HEK293 (cell line): ENCODE results near the gene GNAS-AS1.

Experiments used
- CTCF ChIA-PET: fragments of 350-600 bp; formaldehyde crosslinking; extraction: SDS; loops from one replicate; lab custom pipeline; 2021; ENCODE audit warnings: antibody characterized with exemption; lab: Yijun Ruan, JAX
- POLR2A ChIA-PET: fragments of 300-600 bp; formaldehyde crosslinking; extraction: SDS; loops from one replicate; lab custom pipeline; 2020; ENCODE audit warnings: antibody characterized with exemption, inconsistent platforms; lab: Yijun Ruan, JAX
- H3K27ac ChIP-seq: fragments of 200-500 bp; sonication (Bioruptor generic); 2 replicates; pipeline ENCODE4 v1.5.1; 2014; ENCODE audit warnings: low read depth, low read length, control low read depth, inconsistent platforms; ENCODE audit errors: extremely low read depth
- H3K36me3 ChIP-seq, 2 experiments: fragments of 200-500 bp in 1 of 2; sonication (Bioruptor generic) in 1 of 2; 1 replicate in 1 of 2; 2 replicates in 1 of 2; pipeline ENCODE4 v1.5.1; 2014 to 2017; ENCODE audit warnings: inconsistent platforms in 2 of 2, low read length in 2 of 2; ENCODE audit not compliant: control insufficient read depth in 2 of 2, insufficient read depth in 1 of 2
- H3K4me1 ChIP-seq: fragments of 200-500 bp; sonication (Bioruptor generic); 2 replicates; pipeline ENCODE4 v1.5.1; 2014; ENCODE audit warnings: mild to moderate bottlenecking, low read length, inconsistent platforms; ENCODE audit not compliant: control insufficient read depth, insufficient read depth
- H3K4me3 ChIP-seq: 2 replicates; pipeline ENCODE4 v1.5.1; 2011; ENCODE audit warnings: low read depth, mild to moderate bottlenecking, control low read depth, low read length, moderate library complexity
- H3K9me3 ChIP-seq: fragments of 200-500 bp; sonication (Bioruptor generic); 2 replicates; pipeline ENCODE4 v1.5.1; 2014; ENCODE audit warnings: low read depth, low read length, inconsistent platforms; ENCODE audit not compliant: control insufficient read depth, insufficient read depth
- EGR2 ChIP-seq: fragments of 450-650 bp; formaldehyde crosslinking; IDR thresholded peaks from 2 replicates; pipeline ENCODE4 v1.5.1; 2016; ENCODE audit warnings: low read depth, missing biosample characterization, missing genetic modification characterization
- GLI4 ChIP-seq: fragments of 450-650 bp; formaldehyde crosslinking; IDR thresholded peaks from 2 replicates; pipeline ENCODE4 v1.5.1; 2016; ENCODE audit warnings: missing biosample characterization, missing genetic modification characterization
- HOXC10 ChIP-seq: sonication (generic); formaldehyde crosslinking; IDR thresholded peaks from 2 replicates; pipeline ENCODE4 v1.8.1; 2023; ENCODE audit warnings: mild to moderate bottlenecking, missing genetic modification reagents
- IKZF3 ChIP-seq: fragments of 450-650 bp; IDR thresholded peaks from 2 replicates; pipeline ENCODE4 v1.5.0; 2018; ENCODE audit warnings: missing biosample characterization, mild to moderate bottlenecking, missing genetic modification characterization, moderate library complexity
- REPIN1 ChIP-seq: fragments of 450-650 bp; formaldehyde crosslinking; IDR thresholded peaks from 2 replicates; pipeline ENCODE4 v1.5.1; 2017; ENCODE audit warnings: missing biosample characterization, missing genetic modification characterization, low read depth
- SALL2 ChIP-seq: fragments of 450-650 bp; formaldehyde crosslinking; IDR thresholded peaks from 2 replicates; pipeline ENCODE4 v1.5.0; 2017; ENCODE audit warnings: missing biosample characterization, mild to moderate bottlenecking, missing genetic modification characterization, borderline replicate concordance
- YY1 ChIP-seq: fragments of 450-650 bp; formaldehyde crosslinking; IDR thresholded peaks from 2 replicates; pipeline ENCODE4 v1.5.1; 2018; ENCODE audit warnings: missing biosample characterization, missing genetic modification characterization
- ZBTB44 ChIP-seq: fragments of 450-650 bp; IDR thresholded peaks from 2 replicates; pipeline ENCODE4 v1.5.1; 2018; ENCODE audit warnings: missing biosample characterization, mild to moderate bottlenecking, missing genetic modification characterization
- ZNF140 ChIP-seq: fragments of 450-650 bp; formaldehyde crosslinking; IDR thresholded peaks from 2 replicates; pipeline ENCODE4 v1.5.1; 2016; ENCODE audit warnings: missing biosample characterization, missing genetic modification characterization
- ZNF16 ChIP-seq: fragments of 450-650 bp; formaldehyde crosslinking; IDR thresholded peaks from 2 replicates; pipeline ENCODE4 v1.5.1; 2016; ENCODE audit warnings: low read depth, missing biosample characterization, missing genetic modification characterization
- ZNF175 ChIP-seq: fragments of 450-650 bp; formaldehyde crosslinking; IDR thresholded peaks from 2 replicates; pipeline ENCODE4 v1.5.1; 2016; ENCODE audit warnings: missing biosample characterization, missing genetic modification characterization
- ZNF18 ChIP-seq: fragments of 450-650 bp; formaldehyde crosslinking; IDR thresholded peaks from 2 replicates; pipeline ENCODE4 v1.5.1; 2016; ENCODE audit warnings: missing biosample characterization, missing genetic modification characterization
- ZNF211 ChIP-seq: fragments of 450-650 bp; formaldehyde crosslinking; IDR thresholded peaks from 2 replicates; pipeline ENCODE4 v1.5.1; 2016; ENCODE audit warnings: low read depth, missing biosample characterization, missing genetic modification characterization
- ZNF221 ChIP-seq: fragments of 450-650 bp; formaldehyde crosslinking; IDR thresholded peaks from 2 replicates; pipeline ENCODE4 v1.5.1; 2017; ENCODE audit warnings: missing biosample characterization, missing genetic modification characterization, borderline replicate concordance
- ZNF280C ChIP-seq: fragments of 450-650 bp; formaldehyde crosslinking; IDR thresholded peaks from 2 replicates; pipeline ENCODE4 v1.5.1; 2016; ENCODE audit warnings: missing biosample characterization, missing genetic modification characterization
- ZNF341 ChIP-seq: fragments of 450-650 bp; formaldehyde crosslinking; IDR thresholded peaks from 2 replicates; pipeline ENCODE4; 2016; ENCODE audit warnings: low read depth, missing biosample characterization, missing genetic modification characterization
- ZNF473 ChIP-seq: fragments of 450-650 bp; formaldehyde crosslinking; IDR thresholded peaks from 2 replicates; pipeline ENCODE4 v1.5.1; 2017; ENCODE audit warnings: missing biosample characterization, missing genetic modification characterization
- ZNF548 ChIP-seq: fragments of 450-650 bp; formaldehyde crosslinking; IDR thresholded peaks from 2 replicates; pipeline ENCODE4 v1.5.1; 2016; ENCODE audit warnings: missing biosample characterization, missing genetic modification characterization
- ZNF558 ChIP-seq: fragments of 450-650 bp; formaldehyde crosslinking; IDR thresholded peaks from 2 replicates; pipeline ENCODE4 v1.5.1; 2016; ENCODE audit warnings: missing biosample characterization, missing genetic modification characterization
- ZNF561 ChIP-seq: fragments of 450-650 bp; IDR thresholded peaks from 2 replicates; pipeline ENCODE4 v1.5.1; 2018; ENCODE audit warnings: missing biosample characterization, missing genetic modification characterization, borderline replicate concordance
- ZNF580 ChIP-seq: fragments of 450-650 bp; formaldehyde crosslinking; IDR thresholded peaks from 2 replicates; pipeline ENCODE4 v1.5.1; 2016; ENCODE audit warnings: missing biosample characterization, missing genetic modification characterization
- ZNF596 ChIP-seq: fragments of 450-650 bp; IDR thresholded peaks from 2 replicates; pipeline ENCODE4 v1.5.0; 2018; ENCODE audit warnings: missing biosample characterization, mild to moderate bottlenecking, missing genetic modification characterization, moderate library complexity
- ZNF624 ChIP-seq: fragments of 450-650 bp; formaldehyde crosslinking; IDR thresholded peaks from 2 replicates; pipeline ENCODE4 v1.5.1; 2017; ENCODE audit warnings: missing biosample characterization, missing genetic modification characterization
- ZNF629 ChIP-seq: fragments of 450-650 bp; formaldehyde crosslinking; IDR thresholded peaks from 2 replicates; pipeline ENCODE4 v1.5.1; 2017; ENCODE audit warnings: missing biosample characterization, missing genetic modification characterization
- ZNF76 ChIP-seq: fragments of 450-650 bp; formaldehyde crosslinking; IDR thresholded peaks from 2 replicates; pipeline ENCODE4; 2016; ENCODE audit warnings: low read depth, missing biosample characterization, missing genetic modification characterization, borderline replicate concordance
- ZNF776 ChIP-seq: fragments of 450-650 bp; formaldehyde crosslinking; IDR thresholded peaks from 2 replicates; pipeline ENCODE4 v1.5.0; 2017; ENCODE audit warnings: missing biosample characterization, missing genetic modification characterization, borderline replicate concordance
- ZNF837 ChIP-seq: fragments of 450-650 bp; formaldehyde crosslinking; IDR thresholded peaks from 2 replicates; pipeline ENCODE4 v1.5.1; 2016; ENCODE audit warnings: missing biosample characterization, missing genetic modification characterization
- ZSCAN5A ChIP-seq: fragments of 450-650 bp; formaldehyde crosslinking; IDR thresholded peaks from 2 replicates; pipeline ENCODE4 v1.5.1; 2016; ENCODE audit warnings: missing biosample characterization, missing genetic modification characterization
- TF ChIP-seq, protein P1 (sequence below): fragments of 450-650 bp; formaldehyde crosslinking; IDR thresholded peaks from 2 replicates; pipeline ENCODE4 v1.5.1; 2016; ENCODE audit warnings: missing biosample characterization, missing genetic modification characterization
- TF ChIP-seq, protein P2 (sequence below): fragments of 450-650 bp; formaldehyde crosslinking; IDR thresholded peaks from 2 replicates; pipeline ENCODE4 v1.5.1; 2016; ENCODE audit warnings: missing biosample characterization, missing genetic modification characterization

Gene GNAS-AS1

DNA sequence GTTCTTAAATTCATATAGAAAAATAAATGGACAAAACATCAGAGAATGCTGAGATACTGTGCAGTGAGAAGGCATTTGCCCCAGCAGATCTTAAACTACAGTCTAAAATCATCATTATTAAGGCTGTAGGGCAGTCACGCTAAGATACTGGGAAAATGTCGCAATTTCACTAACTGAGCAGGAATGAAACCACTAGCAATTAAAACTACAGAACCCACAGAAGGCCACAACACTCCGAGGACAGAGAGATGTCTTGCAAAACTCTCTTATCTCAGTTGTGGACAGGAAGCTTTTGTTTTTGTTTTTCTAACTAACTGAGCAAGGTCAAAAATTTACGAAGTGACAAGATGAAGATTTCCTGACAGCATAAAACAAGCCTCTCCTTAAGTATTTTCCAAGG, 18.2 kb downstream of the GNAS-AS1 start:
- CTCF ChIA-PET: no interaction called here
- Histone ChIP-seq H3K4me3 (no peak overlapping the region), H3K4me1 (no peaks in the 10 kb centered on the region), H3K27ac (no peak overlapping the region), H3K36me3 (peaks cover 5 to 31% of the 10 kb centered on the region in 2 experiments; a peak in 2 of 3 replicates), H3K9me3 (no peaks in the 10 kb centered on the region)
- POLR2A ChIA-PET: no interaction called here
- TF ChIP-seq ZNF837 (tag by site-specific recombination) (no peak), ZNF580 (tag by site-specific recombination) (no peak), ZNF280C (no peak), EGR2 (tag by site-specific recombination) (no peak), ZNF76 (tag by site-specific recombination) (no peak), ZNF341 (tag by site-specific recombination) (no peak), ZSCAN5A (no peak), REPIN1 (no peak), ZNF140 (tag by site-specific recombination) (no peak), ZNF221 (no peak), ZNF561 (no peak), IKZF3 (tag by site-specific recombination) (no peak), SALL2 (tag by site-specific recombination) (no peak), GLI4 (tag by site-specific recombination) (no peak), ZNF175 (no peak), ZNF16 (tag by site-specific recombination) (no peak), ZBTB44 (no peak)
- TF ChIP-seq, protein P1, sequence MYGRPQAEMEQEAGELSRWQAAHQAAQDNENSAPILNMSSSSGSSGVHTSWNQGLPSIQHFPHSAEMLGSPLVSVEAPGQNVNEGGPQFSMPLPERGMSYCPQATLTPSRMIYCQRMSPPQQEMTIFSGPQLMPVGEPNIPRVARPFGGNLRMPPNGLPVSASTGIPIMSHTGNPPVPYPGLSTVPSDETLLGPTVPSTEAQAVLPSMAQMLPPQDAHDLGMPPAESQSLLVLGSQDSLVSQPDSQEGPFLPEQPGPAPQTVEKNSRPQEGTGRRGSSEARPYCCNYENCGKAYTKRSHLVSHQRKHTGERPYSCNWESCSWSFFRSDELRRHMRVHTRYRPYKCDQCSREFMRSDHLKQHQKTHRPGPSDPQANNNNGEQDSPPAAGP (tag by site-specific recombination): no peak
- TF ChIP-seq, protein P2, sequence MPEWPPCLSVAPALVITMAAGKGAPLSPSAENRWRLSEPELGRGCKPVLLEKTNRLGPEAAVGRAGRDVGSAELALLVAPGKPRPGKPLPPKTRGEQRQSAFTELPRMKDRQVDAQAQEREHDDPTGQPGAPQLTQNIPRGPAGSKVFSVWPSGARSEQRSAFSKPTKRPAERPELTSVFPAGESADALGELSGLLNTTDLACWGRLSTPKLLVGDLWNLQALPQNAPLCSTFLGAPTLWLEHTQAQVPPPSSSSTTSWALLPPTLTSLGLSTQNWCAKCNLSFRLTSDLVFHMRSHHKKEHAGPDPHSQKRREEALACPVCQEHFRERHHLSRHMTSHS: no peak

DNA sequence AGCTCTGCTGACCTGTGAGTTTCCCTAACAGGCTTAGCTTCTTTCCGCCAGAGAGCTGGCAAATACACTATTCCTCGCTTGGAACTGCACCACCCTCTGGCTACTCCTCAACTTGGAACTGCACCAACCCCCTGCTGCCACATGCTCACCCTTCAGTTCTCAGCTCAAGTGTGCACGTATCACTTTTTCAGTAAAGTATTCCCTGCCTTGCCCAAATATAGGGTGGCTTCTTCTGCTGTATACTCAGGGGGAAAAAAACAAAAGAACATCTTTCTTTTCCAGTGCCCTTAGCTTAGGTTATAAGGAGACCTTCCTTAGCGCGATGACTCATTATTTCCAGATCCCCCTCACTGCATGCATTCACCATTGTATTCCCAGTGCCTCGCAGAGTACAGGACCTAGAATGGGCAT, 21.2 kb downstream of the GNAS-AS1 start:
- H3K9me3 ChIP-seq: no peaks in the 10 kb centered on the region
- no peak overlapping the region for H3K4me3 ChIP-seq
- ChIA-PET CTCF (interaction anchor here (0.6 kb wide), 1 partner anchor 664 kb away, joined by 3 read pairs; no protein-coding TSS in a partner anchor), POLR2A (interaction anchor here (0.6 kb wide), 1 partner anchor 181 kb away, joined by 3 read pairs; no protein-coding TSS in a partner anchor)
- H3K36me3 ChIP-seq: peaks cover 5 to 43% of the 10 kb centered on the region in 2 experiments; a peak in 2 of 3 replicates
- no peak overlapping the region for H3K27ac ChIP-seq
- H3K4me1 ChIP-seq: no peaks in the 10 kb centered on the region
- TF ChIP-seq YY1 (no peak), ZNF548 (tag by site-specific recombination) (no peak), ZNF211 (tag by site-specific recombination) (no peak), HOXC10 (no peak), ZNF624 (tag by site-specific recombination) (no peak), ZNF18 (tag by site-specific recombination) (no peak), ZNF558 (tag by site-specific recombination) (no peak), ZNF596 (no peak), ZNF473 (no peak), ZNF629 (tag by site-specific recombination) (no peak), ZNF776 (tag by site-specific recombination) (no peak)
